A549 (cell line): ENCODE data around the gene DSCAML1. TPM values are rescaled to one million over a fixed set of nuclear protein-coding genes. Genes with fewer than 3 reads are reported as not detected.

Experiments
- ATAC-seq, 2 experiments: fragments of 200-7000 bp in 1 of 2; fragments of >200 bp in 1 of 2; cut with Nextera tagmentation in 1 of 2; cut with Tn5 transposase in 1 of 2; 3 replicates each; pipeline versions ENCODE4 v1.8.0 to v1.9.1; 2018 to 2020; ENCODE audit warnings: mild to moderate bottlenecking in 1 of 2, moderate library complexity in 1 of 2
- CTCF ChIA-PET: fragments of 300-600 bp; sonication (Branson Sonifier 250); formaldehyde crosslinking; extraction: SDS; loops from one replicate; lab custom pipeline; 2021; ENCODE audit warnings: antibody characterized with exemption, inconsistent platforms; lab: Yijun Ruan, JAX
- POLR2A ChIA-PET: fragments of 350-600 bp; formaldehyde crosslinking; extraction: SDS; loops from one replicate; lab custom pipeline; 2021; ENCODE audit warnings: antibody characterized with exemption, inconsistent platforms; lab: Yijun Ruan, JAX
- DNase-seq, 2 experiments: peaks; one replicate each; pipeline versions ENCODE4 v3.0.0 to v3.0.0-alpha.2; 2011 to 2016; ENCODE audit warnings: low read depth in 1 of 2, low spot score in 1 of 2
- FAIRE-seq: peaks from 2 replicates; lab custom pipeline; 2011; peaks lifted over from hg19 to GRCh38; lab: Jason Lieb, UNC
- H3K27ac ChIP-seq, 2 experiments: fragments of >200 bp; sonication (Bioruptor Twin); formaldehyde crosslinking; 3 replicates each; pipeline ENCODE4 v1.5.1; 2016 to 2017
- H3K4me1 ChIP-seq: fragments of >200 bp; sonication (Bioruptor Twin); formaldehyde crosslinking; 3 replicates; pipeline ENCODE4 v1.6.1; 2016
- H3K4me2 ChIP-seq: fragments of >200 bp; sonication (Bioruptor Twin); formaldehyde crosslinking; 3 replicates; pipeline ENCODE4 v1.6.1; 2016
- H3K4me3 ChIP-seq: fragments of >200 bp; sonication (Bioruptor Twin); formaldehyde crosslinking; 3 replicates; pipeline ENCODE4 v1.5.1; 2016
- H3K9me3 ChIP-seq: fragments of >200 bp; sonication (Bioruptor Twin); formaldehyde crosslinking; 3 replicates; pipeline ENCODE4 v1.6.1; 2016
- CHD2 ChIP-seq: fragments of 150-350 bp; IDR thresholded peaks from 2 replicates; pipeline ENCODE4 v1.6.1; 2014; ENCODE audit warnings: low read length; ENCODE audit not compliant: partially characterized antibody
- CHD4 ChIP-seq: fragments of 200-600 bp; sonication (generic); IDR thresholded peaks from 2 replicates; pipeline ENCODE4 v1.6.1; 2016; ENCODE audit warnings: antibody characterized with exemption, mild to moderate bottlenecking, borderline replicate concordance
- EHF ChIP-seq: fragments of 250-450 bp; sonication (Bioruptor Pico); IDR thresholded peaks from 2 replicates; pipeline ENCODE4 v1.5.0; 2020; ENCODE audit warnings: mild to moderate bottlenecking
- EP300 ChIP-seq, 2 experiments: fragments of >200 bp; sonication (Bioruptor Twin); formaldehyde crosslinking; IDR thresholded peaks; 2 replicates in 1 of 2; 3 replicates in 1 of 2; pipeline ENCODE4 v1.6.1; 2016 to 2017
- FOSB ChIP-seq: fragments of 250-450 bp; sonication (Bioruptor Pico); IDR thresholded peaks from 2 replicates; pipeline ENCODE4 v1.5.0; 2020; ENCODE audit warnings: mild to moderate bottlenecking, moderate library complexity
- FOXS1 ChIP-seq: fragments of 250-450 bp; sonication (Bioruptor Pico); IDR thresholded peaks from 2 replicates; pipeline ENCODE4 v1.5.0; 2020; ENCODE audit warnings: mild to moderate bottlenecking, moderate library complexity
- GATA3 ChIP-seq: IDR thresholded peaks from 2 replicates; pipeline ENCODE4 v1.6.1; 2012; ENCODE audit warnings: borderline replicate concordance
- HDAC2 ChIP-seq: fragments of 200-600 bp; sonication (generic); IDR thresholded peaks from 2 replicates; pipeline ENCODE4 v1.6.1; 2016
- HEYL ChIP-seq: fragments of 250-450 bp; sonication (Bioruptor Pico); IDR thresholded peaks from 2 replicates; pipeline ENCODE4 v1.8.0; 2021; ENCODE audit warnings: mild to moderate bottlenecking, moderate library complexity
- HMGXB4 ChIP-seq: fragments of 250-450 bp; sonication (Bioruptor Pico); IDR thresholded peaks from 2 replicates; pipeline ENCODE4 v1.5.0; 2021; ENCODE audit warnings: mild to moderate bottlenecking, moderate library complexity, borderline replicate concordance
- JUN ChIP-seq, 2 experiments: fragments of >200 bp; sonication (Bioruptor Twin); formaldehyde crosslinking; IDR thresholded peaks; 2 replicates in 1 of 2; 3 replicates in 1 of 2; pipeline ENCODE4 v1.6.1; 2016 to 2017
- KDM1A ChIP-seq: fragments of 200-600 bp; sonication (generic); IDR thresholded peaks from 2 replicates; pipeline ENCODE4 v1.6.1; 2016; ENCODE audit warnings: low read depth, mild to moderate bottlenecking
- NR3C1 ChIP-seq: fragments of >200 bp; sonication (Bioruptor Twin); formaldehyde crosslinking; IDR thresholded peaks from 3 replicates; pipeline ENCODE4 v1.6.1; 2017
- PHF8 ChIP-seq: fragments of 200-600 bp; sonication (generic); IDR thresholded peaks from 2 replicates; pipeline ENCODE4 v1.6.1; 2016; ENCODE audit warnings: low read depth, mild to moderate bottlenecking, antibody characterized with exemption, moderate library complexity, borderline replicate concordance
- POLR2AphosphoS2 ChIP-seq: conservative IDR thresholded peaks from 2 replicates; pipeline ENCODE4 v1.6.1; 2012; ENCODE audit warnings: low read length, improper control_type of control experiment, inconsistent platforms
- RARB ChIP-seq: fragments of 250-450 bp; sonication (Bioruptor Pico); IDR thresholded peaks from 2 replicates; pipeline ENCODE4 v1.8.0; 2021; ENCODE audit warnings: mild to moderate bottlenecking, moderate library complexity
- RCOR1 ChIP-seq: fragments of 150-350 bp; IDR thresholded peaks from 2 replicates; pipeline ENCODE4 v1.6.1; 2014; ENCODE audit warnings: antibody characterized with exemption, low read length, low read depth
- RNF2 ChIP-seq: fragments of 200-600 bp; sonication (generic); IDR thresholded peaks from 2 replicates; pipeline ENCODE4 v1.6.1; 2016; ENCODE audit warnings: low read depth, mild to moderate bottlenecking, antibody characterized with exemption, moderate library complexity, borderline replicate concordance
- SMC3 ChIP-seq: fragments of >200 bp; sonication (Bioruptor Twin); formaldehyde crosslinking; IDR thresholded peaks from 3 replicates; pipeline ENCODE4 v1.6.1; 2018; ENCODE audit warnings: inconsistent platforms
- TFCP2L1 ChIP-seq: fragments of 250-450 bp; sonication (Bioruptor Pico); IDR thresholded peaks from 2 replicates; pipeline ENCODE4 v1.5.0; 2021; ENCODE audit warnings: mild to moderate bottlenecking
- TP53 ChIP-seq: fragments of 250-450 bp; sonication (Bioruptor Pico); IDR thresholded peaks from 2 replicates; pipeline ENCODE4 v1.5.0; 2021; ENCODE audit warnings: mild to moderate bottlenecking, moderate library complexity
- USF2 ChIP-seq: fragments of 450-650 bp; IDR thresholded peaks from 2 replicates; pipeline ENCODE4 v1.6.1; 2014; ENCODE audit warnings: antibody characterized with exemption
- ZC3H11A ChIP-seq: fragments of 450-650 bp; IDR thresholded peaks from 2 replicates; pipeline ENCODE4 v1.6.1; 2014; ENCODE audit warnings: antibody characterized with exemption, mild to moderate bottlenecking
- ZSCAN20 ChIP-seq: fragments of 250-450 bp; sonication (Bioruptor Pico); IDR thresholded peaks from 2 replicates; pipeline ENCODE4 v1.8.0; 2022; ENCODE audit warnings: mild to moderate bottlenecking, moderate library complexity
- WGBS: methylation state at CpG from one replicate; pipeline ENCODE4 v1.1.6; 2017; ENCODE audit errors: missing lambda C conversion rate; 5-methylcytosine and 5-hydroxymethylcytosine counted together
- polyA plus RNA-seq, 4 experiments: library from polyadenylated mRNA; depleted of rRNA in 3 of 4; stranded (reverse); fragments of >200 nt; fragmentation: RNase III in 1 of 4; extraction: RNeasy Plus Mini Kit Qiagen cat#74134 plus additional on column Dnase treatment in 1 of 4; gene quantifications; 2 replicates in 3 of 4; 3 replicates in 1 of 4; pipeline ENCODE4 v1.2.3, GENCODE V29; 2011 to 2017
- TF ChIP-seq, protein P1 (sequence below): fragments of >200 bp; sonication (Bioruptor Twin); formaldehyde crosslinking; IDR thresholded peaks from 3 replicates; pipeline ENCODE4 v1.5.1; 2016

The DSCAML1 gene
- polyA plus RNA-seq, 2 of the 4 experiments (the other 2 are of a cell fraction), result 0.12 to 0.31 TPM

- TF ChIP-seq SMC3 (no peak), POLR2AphosphoS2 (no peak), FOSB (no peak), PHF8 (no peak), ZSCAN20 (CRISPR knock-in tag) (no peak), TP53 (CRISPR knock-in tag) (no peak)
- TF ChIP-seq, all 56 proteins: peak for 0
These were observed 249.7 kb downstream of the DSCAML1 start (continued) for GRCh38 chr11:117547195-117547850.

DNA sequence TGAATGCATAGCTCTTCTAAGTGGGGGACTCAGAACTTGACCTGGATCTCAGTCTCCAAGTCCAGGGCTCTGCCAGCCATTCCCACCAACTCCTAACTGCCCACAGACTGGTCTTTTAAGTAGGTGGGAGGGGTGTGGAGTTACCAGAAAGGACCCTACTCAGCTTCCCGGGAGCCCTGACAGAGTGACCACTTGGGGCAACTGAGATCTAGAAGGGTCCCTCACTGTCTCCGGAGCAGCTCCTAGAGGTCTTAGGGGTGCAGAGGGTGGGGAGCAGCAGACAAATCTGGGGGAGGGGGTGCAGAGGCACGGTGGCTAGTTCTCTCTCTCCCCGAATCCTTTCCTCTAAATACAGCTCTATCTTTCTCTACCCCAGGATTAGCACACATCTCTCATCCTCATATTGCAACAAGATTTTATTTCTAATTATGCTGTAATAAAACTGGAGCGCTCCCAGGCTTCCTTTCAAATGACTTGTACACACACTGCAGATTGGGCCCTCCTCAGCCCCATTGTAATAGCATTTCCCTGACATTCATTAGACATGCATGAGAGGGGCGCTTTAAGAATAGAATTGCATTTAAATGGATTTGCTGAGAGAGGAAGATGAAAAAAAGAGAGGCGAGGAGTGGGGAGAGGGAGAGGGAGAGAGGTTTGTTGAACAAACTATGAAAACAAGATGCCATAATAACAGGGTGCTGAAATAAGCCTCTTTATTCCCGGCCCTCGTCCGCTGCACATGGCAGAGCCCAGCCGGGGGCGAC, 250.4 kb downstream of the DSCAML1 start:
- H3K4me1 ChIP-seq, result no peaks in the 10 kb centered on the region
- CTCF ChIA-PET, result no interaction called here
- 70% methylated on average over 12 of the region's 12 CpGs for WGBS
- no peak for TF ChIP-seq GATA3
- no peak for TF ChIP-seq USF2
- TF ChIP-seq, all 56 proteins: peak for 0
- POLR2A ChIA-PET, result no interaction called here
- DNase-seq, result no peak
- FAIRE-seq, result no peak
- Histone ChIP-seq H3K27ac (no peak overlapping the region), H3K4me3 (no peak overlapping the region), H3K9me3 (no peaks in the 10 kb centered on the region), H3K4me2 (no peak overlapping the region)
- no peak for ATAC-seq

DNA sequence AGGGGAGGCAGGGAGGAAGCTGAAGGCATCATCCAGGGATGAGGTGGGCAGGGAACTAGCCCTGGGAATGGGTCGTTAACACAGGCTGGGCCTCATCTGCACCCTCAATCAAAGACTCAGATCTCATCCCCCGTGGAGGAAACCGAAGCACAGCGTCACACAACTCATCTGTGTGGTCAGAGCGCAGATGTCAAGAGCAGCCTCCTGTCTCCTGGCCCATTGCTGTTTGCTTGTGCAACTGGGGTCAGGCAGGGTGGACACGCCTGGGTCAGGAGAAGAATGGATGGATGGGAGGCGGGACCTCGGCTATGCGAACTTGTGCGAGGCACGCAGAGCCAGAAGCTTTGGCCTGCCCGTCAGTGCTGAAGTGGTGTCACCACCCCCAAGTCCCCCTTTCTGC, 251.3 kb downstream of the DSCAML1 start:
- Histone ChIP-seq H3K4me1 (no peaks in the 10 kb centered on the region), H3K9me3 (no peaks in the 10 kb centered on the region), H3K4me3 (no peak overlapping the region), H3K4me2 (no peak overlapping the region), H3K27ac (no peak overlapping the region)
- ChIA-PET POLR2A (no interaction called here), CTCF (no interaction called here)
- TF ChIP-seq FOXS1 (no peak), CHD4 (no peak), KDM1A (no peak), HMGXB4 (CRISPR knock-in tag) (no peak), RCOR1 (no peak), FOSB (no peak), POLR2AphosphoS2 (no peak), EP300 (IDR thresholded peaks at IDR 0.05) (no peak), TFCP2L1 (no peak)
- FAIRE-seq (no peak), ATAC-seq (no peak), DNase-seq (no peak)
- WGBS, result 75% methylated on average over 12 of the region's 12 CpGs

DNA sequence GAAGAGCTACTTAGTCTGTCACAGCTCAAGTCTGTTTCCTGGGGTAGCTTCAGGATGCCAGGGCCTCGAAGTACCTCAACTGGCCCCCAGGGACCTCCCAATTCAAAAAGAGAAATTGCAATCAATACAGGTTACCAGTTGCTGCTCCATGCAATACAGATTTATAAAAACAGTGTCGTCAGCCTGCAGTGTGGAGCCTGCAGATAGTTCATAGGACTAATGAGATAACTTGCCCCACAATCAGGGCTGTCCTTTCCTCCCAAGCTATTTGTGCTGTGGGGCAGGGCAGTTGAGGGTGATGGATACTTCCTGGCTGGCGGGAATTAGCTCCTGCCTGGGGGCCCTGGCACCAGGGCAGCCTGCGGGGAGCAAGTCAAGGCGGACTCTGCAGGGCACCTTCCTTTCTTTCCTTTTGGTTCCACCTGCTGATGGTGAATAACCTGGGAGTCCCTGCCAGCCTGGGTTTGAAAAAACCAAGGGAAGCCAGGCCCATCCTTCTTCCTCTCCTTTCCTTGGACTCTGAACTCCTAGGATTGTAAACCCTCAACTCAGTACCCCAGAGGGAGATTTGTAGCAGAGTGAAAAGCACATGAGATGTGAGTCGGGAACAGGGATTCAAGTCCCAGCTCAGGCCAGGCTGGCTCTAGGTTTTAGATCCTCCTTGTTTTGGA, 252.8 kb downstream of the DSCAML1 start:
- POLR2A ChIA-PET, result no interaction called here
- ATAC-seq, result no peak
- 72% methylated on average over 5 of the region's 6 CpGs for WGBS
- Histone ChIP-seq H3K9me3 (no peaks in the 10 kb centered on the region), H3K4me3 (no peak overlapping the region)
- TF ChIP-seq HEYL (CRISPR knock-in tag), result no peak
- TF ChIP-seq ZC3H11A, result no peak
- no peak for TF ChIP-seq NR3C1
- TF ChIP-seq, protein P1, sequence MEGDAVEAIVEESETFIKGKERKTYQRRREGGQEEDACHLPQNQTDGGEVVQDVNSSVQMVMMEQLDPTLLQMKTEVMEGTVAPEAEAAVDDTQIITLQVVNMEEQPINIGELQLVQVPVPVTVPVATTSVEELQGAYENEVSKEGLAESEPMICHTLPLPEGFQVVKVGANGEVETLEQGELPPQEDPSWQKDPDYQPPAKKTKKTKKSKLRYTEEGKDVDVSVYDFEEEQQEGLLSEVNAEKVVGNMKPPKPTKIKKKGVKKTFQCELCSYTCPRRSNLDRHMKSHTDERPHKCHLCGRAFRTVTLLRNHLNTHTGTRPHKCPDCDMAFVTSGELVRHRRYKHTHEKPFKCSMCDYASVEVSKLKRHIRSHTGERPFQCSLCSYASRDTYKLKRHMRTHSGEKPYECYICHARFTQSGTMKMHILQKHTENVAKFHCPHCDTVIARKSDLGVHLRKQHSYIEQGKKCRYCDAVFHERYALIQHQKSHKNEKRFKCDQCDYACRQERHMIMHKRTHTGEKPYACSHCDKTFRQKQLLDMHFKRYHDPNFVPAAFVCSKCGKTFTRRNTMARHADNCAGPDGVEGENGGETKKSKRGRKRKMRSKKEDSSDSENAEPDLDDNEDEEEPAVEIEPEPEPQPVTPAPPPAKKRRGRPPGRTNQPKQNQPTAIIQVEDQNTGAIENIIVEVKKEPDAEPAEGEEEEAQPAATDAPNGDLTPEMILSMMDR, result no peak
- no peak for TF ChIP-seq CHD2
- no peak for TF ChIP-seq HDAC2
- TF ChIP-seq SMC3, result no peak
- no peak for TF ChIP-seq RARB (CRISPR knock-in tag)
- TF ChIP-seq FOXS1, result no peak
- no peak for TF ChIP-seq EHF (CRISPR knock-in tag)
- no peak for TF ChIP-seq RNF2
- TF ChIP-seq JUN (IDR thresholded peaks at IDR 0.05), result no peak
- TF ChIP-seq CHD4, result no peak
- TF ChIP-seq, all 56 proteins: peak for 0
- DNase-seq, result no peak
- H3K4me1 ChIP-seq, result no peaks in the 10 kb centered on the region
- no peak for FAIRE-seq
- CTCF ChIA-PET, result no interaction called here
- no peak overlapping the region for H3K27ac ChIP-seq
- no peak overlapping the region for H3K4me2 ChIP-seq
